T-helper 1 cell (primary cell): ENCODE data around the gene NATD1.
"Not testable (repeated sequence)": the region's sequence is repeated elsewhere in the genome, so short reads cannot be mapped to it uniquely, and the experiment has no call there.

Experiments used
- DNase-seq, 5 donors: peaks; one replicate each; pipeline ENCODE4 v3.0.0-alpha.2; 2012 to 2020

The NATD1 gene

DNA sequence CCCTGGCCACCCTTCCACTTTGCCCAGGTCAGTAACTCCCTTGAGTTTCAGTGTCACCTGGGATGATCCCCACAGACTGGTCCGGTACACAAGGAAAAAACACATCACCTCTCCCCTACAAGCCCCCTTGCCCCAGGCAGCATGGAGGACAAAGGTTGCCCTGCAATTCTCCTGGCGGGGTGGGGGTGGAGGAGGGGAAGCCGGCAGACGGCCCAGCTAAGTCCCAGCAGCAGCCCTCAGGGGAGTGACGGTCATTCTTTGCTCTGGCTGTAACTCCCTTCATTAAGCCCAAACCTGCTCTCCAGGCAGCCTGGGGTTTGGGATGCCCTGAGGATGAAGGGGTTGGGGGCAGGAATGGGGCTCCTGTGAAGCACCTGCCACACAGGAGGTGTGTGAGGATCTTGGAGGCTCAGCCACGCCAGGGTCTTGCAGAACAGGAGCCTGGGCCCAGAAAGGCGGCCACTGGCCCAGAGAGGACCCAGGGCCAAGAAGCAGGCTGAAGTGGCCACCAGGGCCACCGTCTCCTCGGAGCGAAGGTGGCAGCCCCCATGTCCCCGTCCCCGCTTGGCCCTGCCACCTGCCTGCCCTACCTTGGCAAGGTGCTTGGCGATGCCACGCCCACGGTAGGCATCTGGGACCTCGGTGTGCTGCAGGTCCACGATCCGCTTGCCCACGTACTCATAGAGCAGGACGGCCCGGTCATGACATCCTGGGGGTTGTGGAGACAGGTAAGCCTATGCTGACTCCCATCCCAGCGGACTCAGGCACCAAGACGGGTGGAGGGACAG, 9.5 kb downstream of the NATD1 start:
- DNase-seq = no peak

DNA sequence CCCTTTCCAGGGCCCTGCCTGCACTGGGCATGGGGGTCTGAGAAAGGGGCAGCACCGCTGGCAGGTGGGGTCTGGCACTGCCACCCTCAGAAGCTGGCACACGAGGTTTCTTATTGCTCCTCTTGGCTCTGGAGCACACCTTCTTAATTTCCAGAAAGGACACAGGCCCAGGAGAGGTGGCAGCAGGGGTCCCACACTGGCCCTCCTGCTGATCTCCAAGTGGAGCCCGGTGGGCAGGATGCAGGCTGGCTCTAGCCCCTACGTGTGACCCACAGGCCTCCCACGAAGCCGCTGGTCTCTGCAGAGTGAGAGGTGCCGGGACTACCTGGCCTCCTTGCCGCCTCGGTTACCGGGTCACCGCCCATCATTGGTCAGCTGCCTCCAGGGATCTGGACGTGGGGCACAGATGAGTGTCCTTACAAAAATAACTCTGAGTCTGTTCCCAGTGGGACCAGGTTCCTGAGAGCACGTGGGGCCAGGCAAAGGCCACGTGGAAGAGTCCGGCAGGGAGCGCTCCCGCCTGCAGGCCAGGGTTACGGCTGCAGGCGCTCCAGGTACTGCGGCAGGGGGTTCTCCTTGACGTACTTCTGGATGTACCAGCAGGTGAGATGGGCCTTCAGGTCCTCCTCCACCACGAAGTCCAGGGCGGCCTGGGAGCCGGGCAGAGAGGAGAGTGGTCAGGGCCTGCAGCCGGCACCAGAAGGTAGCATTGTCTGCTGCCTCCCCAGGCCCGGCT, 10.3 kb downstream of the NATD1 start:
- DNase-seq = no peak

DNA sequence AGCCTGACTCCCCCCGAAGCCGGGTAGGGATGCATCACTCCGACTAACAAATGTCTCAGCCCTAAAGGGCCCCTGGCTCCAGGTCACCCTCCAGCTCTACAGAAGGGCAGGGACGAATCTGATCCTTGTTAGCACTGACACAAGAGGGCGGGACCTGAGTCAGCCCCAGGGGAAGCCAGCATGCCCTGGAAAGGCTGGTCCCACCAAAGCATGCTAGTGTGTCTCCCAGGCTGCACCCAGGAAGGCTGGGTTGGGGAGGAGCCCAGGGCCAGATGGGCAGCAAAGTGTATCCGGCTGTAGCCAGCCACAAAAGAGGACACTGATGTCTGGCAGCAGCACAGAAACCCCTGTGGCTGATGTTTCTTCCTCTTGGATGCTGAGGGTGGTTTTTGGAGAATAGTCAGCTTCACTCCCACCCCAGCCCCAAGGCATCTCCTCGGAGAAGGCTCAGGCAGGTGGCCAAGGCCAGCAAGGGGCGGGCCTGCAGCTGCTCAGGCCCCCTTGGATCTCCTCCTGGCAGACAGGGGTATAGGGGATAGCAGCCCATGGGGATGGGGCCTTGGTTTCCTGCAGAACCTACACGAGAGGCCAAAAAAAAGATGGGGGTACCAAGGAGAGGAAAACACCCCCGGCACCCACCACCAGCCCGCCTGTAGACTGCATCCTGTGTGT, 11.0 kb downstream of the NATD1 start:
- DNase-seq = no peak

DNA sequence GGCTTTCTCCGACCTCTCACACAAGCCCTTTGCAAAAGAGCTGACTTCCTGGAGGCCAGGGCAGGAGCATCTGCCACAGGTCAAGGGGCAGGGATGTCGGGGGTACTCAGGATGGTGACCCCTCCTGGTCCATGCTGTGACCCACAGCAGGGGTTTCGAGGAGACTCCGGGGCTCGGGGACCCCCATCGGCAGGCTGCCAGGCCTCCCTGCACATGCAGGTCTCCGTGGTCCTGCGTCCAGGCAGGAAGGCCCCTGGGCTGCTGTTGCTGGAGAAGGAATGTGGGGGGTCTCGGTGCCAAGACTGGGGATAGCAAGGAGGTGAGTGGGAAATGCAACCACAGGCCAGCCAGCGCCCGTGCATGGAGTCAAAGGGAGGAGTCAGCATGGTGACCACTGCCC, 11.6 kb downstream of the NATD1 start:
- no peak for DNase-seq

DNA sequence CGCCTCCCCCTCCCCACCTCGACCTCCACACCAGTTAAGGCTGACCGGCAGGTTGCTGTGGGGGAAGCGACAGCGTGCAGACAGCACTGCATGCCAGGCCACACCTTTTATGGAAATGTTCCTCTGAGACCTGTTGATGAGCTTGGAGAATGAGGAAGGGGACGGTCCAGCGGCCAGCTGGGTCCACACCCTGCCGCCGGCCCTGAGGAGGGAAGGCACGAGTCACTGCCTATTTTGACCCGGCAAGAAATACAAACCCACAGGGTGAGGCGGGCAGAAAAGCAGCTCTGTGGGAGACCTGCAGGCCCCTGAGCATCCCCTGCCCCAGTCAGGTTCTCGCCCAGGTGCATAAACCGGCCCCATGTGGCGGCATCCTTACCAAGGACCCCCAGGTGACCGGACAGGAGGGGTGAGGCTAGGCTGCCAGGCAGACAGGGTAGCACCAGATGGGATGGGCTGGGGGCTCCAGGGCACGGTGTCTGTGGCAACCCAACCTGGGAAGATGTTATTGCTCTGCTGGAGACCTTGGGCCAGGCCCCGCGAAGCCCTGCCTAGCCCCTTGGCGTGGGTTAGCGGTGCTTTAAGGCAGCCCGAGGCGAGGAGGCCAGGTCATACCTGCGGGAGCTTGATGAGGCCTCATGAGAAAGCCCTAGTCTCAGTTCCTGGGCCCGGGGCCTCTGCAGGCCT, 12.7 kb downstream of the NATD1 start:
- no peak for DNase-seq

DNA sequence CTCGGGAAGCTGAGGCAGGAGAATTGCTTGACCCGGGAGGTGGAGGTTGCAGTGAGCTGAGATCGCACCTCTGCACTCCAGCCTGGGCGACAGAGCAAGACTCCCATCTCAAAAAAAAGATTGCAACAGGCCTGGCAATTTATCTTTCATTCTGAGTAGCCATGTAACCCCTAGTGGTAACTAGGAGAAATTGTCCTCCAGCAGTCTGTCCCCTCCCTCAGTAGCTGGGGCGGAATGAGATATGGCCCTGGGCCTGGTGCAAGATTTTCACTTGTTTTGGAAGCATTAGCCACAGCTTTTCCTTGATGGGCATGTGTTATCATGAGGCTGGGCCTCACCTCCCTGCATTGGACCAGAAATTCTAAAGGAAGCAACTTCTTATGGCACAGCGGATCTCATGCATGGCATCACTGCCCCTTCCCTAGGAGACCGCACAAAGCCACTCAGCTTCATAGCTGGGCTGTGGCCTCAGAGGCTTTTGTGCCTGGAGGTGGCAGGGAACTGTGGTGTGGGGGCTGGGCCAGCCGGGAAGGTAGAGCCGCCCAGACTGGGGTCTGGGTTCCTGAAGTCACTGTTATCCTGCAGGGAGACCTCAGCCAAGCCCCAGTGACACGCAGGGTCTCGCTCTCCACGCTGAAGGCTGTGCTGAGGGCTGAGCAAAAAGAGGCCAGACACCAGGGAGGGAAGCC, 13.4 kb downstream of the NATD1 start:
- no peak for DNase-seq

DNA sequence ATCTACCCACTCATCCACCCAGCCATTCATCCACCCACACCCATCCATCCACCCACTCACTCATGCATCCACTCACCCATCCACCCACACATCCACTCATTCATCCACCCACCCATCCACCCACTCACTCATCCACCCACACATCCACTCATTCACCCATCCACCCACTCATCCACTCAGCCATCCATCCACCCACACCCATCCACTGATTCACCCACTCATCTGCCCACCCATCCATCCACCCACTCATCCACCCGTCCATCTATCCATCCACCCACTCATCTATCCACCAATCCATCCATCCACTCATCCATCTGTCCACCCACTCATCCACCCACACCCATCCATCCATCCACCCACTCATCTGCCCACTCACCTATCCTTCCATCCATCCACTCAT, 17.3 kb downstream of the NATD1 start:
- no peak for DNase-seq

DNA sequence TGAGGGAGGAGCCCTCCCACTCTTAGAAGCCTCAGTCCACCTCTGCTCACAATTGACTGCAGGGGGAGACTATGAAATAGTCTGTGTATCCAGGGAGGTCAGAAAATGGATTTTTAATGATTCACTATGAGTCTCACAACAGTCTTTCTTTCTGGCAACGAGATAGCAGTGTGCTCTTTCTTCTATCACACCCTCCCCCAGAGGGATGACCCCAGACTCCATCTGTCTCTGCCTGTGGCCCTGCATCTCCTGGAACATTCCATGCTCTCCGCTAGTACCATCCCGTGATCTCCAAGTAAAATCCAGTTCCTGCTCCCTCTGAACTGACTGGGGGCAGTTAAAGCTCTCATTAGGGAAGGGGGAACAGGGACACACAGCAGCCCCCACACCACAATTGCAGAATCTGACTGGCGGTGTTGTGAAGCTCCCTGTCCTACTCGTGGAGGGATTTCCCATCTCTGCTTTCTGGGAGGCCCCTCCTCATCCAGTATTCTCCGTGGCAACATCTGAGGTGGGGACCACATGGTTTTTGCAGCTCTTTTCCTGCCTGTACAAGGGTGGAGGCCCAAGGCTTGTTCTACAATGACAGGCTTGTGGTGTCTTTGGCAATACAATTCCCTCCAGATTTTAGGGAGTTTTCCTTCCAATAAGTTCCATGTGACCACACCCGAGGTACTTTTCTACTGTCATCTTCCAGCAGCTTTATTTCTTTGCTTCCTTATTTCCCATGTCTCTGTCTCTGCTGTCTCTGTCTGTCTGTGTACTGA, 19.4 kb downstream of the NATD1 start:
- DNase-seq = no peak

DNA sequence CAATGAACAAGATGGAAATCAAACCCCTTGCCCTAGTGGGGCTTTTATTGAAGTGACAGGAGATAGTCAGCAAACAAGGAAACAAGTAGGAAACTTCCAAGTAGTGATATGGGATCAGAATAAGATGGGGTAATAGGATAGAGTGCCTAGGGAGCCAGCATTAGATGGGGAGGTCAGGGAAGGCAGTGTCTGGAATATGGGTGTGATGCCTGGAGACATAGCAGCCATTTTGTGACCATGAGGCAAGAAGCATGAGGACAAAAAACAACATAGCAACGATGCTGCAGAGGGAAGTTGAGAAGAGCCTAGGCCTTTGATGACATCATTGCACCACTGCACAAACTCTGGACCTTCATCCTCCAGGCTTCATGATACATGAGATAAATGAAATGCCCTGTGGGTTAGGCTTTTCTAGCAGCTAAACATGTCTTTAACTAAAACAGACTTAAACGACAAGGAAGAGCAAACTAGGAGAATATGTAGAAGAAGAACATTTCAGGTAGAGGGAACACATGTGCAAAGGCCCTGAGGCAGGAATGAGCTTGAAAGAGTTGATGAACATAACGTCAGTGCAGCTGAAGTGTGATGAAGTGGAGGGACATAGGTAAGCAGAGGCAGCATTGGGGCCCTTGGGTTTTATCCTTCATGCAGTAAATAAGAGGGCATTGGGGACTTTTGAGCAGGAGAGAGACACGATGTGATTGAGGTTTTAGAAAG, 21.0 kb downstream of the NATD1 start:
- DNase-seq = no peak

DNA sequence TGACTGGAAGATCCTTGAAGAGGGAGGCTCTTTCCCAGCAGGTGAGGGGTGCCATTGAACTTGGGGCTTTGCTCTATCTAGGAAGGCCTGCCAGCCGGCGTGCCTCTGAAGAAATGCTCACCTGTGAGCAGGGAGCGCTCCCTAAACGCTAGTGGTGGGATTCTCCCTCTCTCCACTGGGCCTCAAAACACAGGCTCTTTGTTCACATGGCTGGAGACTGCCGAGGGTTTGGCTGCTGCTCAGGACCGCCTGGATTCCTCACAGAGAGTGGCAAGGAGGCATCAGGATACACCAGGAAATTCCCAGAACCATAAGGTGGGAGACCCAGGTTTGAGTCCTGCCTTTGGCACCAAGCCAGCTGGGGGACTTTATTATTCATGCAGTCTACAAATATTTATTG, 21.7 kb downstream of the NATD1 start:
- DNase-seq = no peak

DNA sequence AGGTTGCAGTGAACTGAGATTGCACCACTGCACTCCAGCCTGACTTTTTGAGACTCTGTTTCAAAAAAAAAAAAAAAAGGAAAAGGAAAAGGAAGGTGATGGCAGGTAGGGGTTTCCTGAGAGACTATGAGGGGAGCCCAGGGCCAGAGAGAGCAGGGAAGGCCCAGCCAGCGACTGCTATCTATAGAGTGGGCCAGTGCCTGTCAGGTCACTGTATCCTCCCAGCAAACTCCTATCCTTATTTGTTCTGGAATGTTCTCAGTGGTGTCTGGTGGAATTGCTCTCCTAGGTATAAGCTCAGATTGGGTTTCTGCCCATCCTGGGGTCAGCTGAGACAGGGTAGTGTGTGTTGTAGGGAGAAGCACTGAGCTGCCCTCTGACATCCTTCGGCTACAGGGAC, 24.4 kb downstream of the NATD1 start:
- no peak for DNase-seq

DNA sequence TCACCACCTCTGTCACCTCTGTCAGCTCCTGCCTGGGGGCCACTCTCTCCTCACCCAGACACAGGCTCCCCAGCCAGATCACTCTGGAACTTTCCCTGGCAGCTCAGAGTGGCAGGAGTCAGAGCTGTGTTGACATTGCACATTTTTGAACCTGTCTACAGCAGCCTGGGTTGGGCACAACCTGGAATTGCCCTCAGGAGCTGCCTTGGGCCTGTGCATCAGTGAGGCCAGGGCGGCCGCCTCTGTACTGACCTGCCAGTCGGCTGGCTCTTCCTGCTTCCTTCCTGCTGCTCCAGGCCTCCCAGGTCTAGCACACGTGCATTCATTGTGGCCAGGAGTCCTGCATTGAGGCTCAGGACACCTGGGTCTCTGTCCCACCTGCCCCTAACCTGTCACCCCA, 25.1 kb downstream of the NATD1 start:
- DNase-seq = no peak

DNA sequence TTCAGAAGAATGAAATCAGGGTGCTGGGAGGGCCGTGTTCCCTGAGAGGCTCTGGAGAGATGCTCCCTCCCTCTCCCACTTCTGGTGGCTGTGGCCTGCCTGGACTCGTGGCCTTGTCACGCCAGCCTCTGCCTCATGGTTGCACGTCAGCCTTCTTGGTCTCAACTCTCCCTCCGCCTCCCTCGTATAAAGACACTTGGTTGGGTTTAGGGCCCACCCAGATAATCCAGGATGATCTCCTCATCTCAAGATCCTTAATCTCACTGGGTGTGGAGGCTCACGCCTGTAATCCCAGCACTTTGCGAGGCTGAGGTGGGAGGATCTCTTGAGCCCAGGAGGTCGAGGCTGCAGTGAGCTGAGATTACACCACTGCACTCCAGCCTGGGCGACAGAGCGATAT, 25.9 kb downstream of the NATD1 start:
- not testable (repeated sequence) for DNase-seq

DNA sequence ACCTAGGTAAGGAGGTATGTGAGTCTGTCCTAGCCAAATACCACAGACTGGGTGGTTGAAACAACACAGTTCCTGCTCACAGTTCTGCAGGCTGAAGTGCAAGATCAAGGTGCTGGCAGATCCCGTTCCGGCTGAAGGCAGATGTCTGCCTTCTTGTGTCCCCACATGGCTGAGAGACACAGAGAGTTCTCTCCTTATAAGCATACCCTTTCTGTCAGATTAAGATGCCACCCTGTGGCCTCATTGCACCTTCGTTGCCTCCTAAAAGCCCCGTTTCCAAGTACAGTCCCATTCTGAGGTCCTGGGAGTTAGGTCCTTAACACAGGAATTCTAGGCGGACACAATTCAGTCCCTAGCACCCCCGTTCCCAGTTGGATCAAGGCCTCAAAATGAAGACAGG, 30.1 kb downstream of the NATD1 start:
- DNase-seq = no peak

DNA sequence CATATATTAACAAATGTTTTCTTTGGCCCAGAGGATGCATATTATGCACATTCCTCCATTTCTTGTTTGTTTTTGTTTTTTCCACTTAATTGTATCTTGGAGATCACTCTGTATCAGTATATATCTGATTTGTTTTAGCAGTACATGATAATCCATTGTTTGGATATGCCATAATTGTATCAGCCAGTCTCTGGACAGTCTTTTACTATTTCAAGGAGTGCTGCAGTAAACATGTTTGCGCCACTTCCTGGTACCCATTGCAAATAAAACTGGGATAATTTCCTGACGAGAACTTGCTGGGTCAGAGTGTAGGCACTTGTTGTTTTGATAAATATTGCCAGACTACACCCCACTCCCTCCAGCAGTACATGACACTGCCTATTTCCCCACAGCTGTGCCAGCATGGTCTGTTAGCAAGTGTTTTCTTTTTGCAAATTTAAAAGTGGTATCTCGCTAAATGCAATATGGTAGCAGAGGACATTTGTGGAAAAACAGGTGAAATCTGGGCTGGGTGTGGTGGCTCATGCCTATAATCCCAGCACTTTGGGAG, 34.3 kb downstream of the NATD1 start:
- DNase-seq = no peak

DNA sequence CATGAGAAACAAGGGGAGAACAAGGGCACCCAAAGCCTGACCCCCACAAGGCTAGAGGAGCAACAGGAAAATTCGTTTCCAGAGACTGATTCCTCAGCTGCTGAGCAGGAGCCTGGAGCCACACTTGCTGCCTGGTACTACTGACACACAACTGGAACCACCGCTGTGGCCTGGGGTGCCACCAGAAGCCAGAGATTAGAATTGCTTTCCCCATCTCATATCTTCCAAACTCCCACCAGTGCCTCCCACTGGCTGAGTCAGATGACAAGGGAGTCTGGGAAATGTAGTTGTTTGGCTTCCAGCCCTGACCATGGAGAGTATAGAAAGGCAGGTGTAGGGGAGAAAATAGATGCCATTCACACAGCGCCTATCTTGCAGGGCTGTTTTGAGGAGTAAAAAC, 35.1 kb downstream of the NATD1 start:
- no peak for DNase-seq

DNA sequence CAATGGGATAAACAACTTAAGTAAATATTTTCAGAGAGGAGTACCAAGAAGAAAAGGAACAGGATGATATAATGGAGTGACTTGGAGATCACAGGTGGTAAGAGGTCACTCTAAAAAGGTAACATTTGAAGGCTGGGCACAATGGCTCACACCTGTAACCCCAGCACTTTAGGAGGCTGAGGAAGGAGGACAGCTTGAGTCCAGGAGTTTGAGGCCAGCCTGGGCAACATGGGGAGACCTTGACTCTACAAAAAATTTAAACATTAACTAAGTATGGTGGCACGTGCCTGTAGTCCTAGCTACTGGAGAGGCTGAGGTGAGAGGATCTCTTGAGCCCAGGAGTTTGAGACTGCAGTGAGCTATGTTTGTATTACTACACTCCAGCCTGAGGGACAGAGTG, 35.9 kb downstream of the NATD1 start:
- no peak for DNase-seq

DNA sequence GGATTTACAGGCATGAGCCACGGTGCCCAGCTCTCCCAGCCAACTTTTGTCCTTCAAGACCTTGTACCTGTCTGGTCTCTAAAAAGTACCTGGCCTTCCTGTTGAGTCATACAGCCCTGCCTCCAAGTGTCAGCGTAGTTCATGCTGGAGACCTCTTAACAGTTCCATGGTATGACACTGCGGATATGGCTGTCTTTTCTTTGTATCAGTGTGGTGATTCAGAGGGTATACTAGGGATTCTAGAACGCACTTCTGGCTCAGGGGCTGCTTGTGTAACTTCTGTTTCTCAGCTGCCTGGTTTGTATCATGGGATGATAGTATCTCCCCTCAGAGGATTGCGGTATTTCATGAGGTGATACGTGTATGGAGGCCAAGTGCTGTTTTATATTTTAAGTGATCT, 37.3 kb downstream of the NATD1 start:
- DNase-seq = no peak

DNA sequence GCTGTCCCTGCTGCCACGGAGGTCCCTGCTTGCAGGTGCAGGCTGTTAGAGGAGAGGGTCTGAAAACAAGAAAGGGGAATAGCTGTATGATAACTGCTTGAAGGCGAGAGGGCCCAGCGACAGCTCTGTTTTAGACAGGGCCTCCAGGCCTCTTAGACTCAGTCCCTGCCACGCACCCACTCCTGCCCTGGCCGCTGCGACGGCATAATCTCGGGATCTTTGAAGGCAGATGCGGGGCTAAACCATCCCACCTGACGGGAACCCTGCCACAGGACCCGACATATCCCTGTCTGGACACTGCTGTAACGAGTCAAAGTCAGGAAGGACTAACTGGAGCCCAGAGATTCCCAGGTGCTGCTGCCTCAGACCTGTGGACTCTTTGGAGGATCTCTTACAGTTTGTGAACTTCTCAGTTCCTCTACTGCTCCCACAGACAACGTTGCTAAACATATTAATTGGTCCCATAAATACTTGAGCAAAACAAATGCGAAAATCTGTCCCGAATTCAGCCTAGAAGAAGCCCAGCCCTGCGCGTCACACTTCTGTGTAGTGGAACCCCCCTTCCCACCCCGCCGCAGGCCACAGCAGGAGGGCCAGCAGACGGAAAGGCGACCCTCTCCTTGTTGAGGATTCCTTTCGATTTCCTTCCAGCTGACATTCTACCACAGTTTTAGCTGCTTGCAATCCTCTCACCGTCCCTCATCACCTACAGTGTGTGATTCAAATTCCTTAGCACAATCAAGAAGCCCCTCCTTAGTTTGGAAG, 38.3 kb downstream of the NATD1 start:
- DNase-seq = no peak
